Activated T-helper 2 cell treated with anti-CD3 and anti-CD28 coated beads, Interferon-gamma antibody, Interleukin-2, Interleukin-4, amounts not matched to agents 10 μg/mL and 5 μg/mL and 100 μg/mL, durations not matched to agents 14 hours and 24 hours and 36 hours (primary cell): ENCODE results near the gene S100A9. TPM values are rescaled to one million over a fixed set of nuclear protein-coding genes. Genes with fewer than 3 reads are reported as not detected.

Source experiments
- DNase-seq: peaks from one replicate; pipeline ENCODE4 v3.0.0; 2021; ENCODE audit warnings: low spot score
- H3K27ac Mint-ChIP-seq: one replicate; pipeline ENCODE4 v1.8.0; 2021; ENCODE audit warnings: mixed read lengths
- H3K27me3 Mint-ChIP-seq: one replicate; pipeline ENCODE4 v1.8.0; 2021; ENCODE audit warnings: low read depth, mixed read lengths
- H3K36me3 Mint-ChIP-seq: one replicate; pipeline ENCODE4 v1.8.0; 2021; ENCODE audit warnings: low read depth, mixed read lengths
- H3K4me1 Mint-ChIP-seq: one replicate; pipeline ENCODE4 v1.8.0; 2021; ENCODE audit warnings: low read depth, mixed read lengths
- H3K4me3 Mint-ChIP-seq: one replicate; pipeline ENCODE4 v1.8.0; 2021; ENCODE audit warnings: low read depth, mild to moderate bottlenecking, moderate library complexity, mixed read lengths
- H3K9me3 Mint-ChIP-seq: one replicate; pipeline ENCODE4 v1.8.0; 2021; ENCODE audit warnings: mixed read lengths
- intact Hi-C: fragments of 100-400 bp; cut with micrococcal nuclease; formaldehyde crosslinking; loops from one replicate; pipeline ENCODE4 v1.15.1; 2023
- total RNA-seq: library from RNA; stranded (reverse); gene quantifications from 2 replicates; pipeline ENCODE4 v1.2.3, GENCODE V29; 2022

The S100A9 gene
- total RNA-seq, 1 donor from 2014 or later = not detected

DNA sequence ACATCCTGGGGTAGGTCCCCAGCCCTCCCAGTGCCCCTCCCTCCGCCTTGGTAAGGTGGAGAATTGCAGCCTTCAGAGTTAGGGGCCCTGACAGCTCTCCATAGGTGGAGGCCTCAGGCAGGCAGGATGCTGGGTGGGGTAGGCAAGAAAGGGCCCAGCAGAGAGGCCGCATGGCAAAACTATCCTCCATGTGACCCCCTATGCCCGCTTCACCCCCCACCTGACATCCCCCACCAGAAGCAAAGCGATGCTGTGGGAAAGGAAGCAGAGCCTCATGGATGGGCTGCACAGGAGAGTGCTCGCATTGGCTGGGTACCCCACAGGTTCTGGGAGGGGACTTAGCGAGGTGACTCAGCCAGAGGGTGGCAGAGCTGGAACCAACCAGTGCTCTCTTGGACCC lies 1.6 kb downstream of the S100A9 start:
- H3K4me1 Mint-ChIP-seq = no peaks in the 10 kb centered on the region
- H3K9me3 Mint-ChIP-seq = no peaks in the 10 kb centered on the region
- no peak overlapping the region for H3K27ac Mint-ChIP-seq
- no peak overlapping the region for H3K4me3 Mint-ChIP-seq
- intact Hi-C loops = loop anchor here (10.0 kb wide), 1 partner anchor 46 kb away; no protein-coding TSS in a partner anchor
- no peaks in the 10 kb centered on the region for H3K27me3 Mint-ChIP-seq
- no peaks in the 10 kb centered on the region for H3K36me3 Mint-ChIP-seq
- DNase-seq = no peak

DNA sequence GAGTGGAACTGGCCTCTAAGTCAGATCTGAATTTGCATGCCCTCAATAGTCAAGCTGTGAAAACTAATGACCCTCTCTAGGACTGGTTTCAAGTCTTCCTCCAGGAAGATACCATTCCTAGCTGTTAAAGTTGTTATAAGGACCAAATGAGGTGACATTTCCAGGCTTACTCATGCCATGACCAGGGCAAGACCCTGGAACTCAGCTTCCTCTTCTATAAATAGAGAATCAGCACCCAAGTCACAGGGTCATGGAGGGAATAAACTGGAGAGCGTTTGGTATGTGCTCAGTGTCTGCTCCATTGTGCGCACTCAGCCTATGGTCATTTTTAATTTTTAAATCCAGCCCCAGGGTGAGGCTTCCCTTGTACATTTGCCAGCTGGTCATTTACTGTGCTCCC lies 2.5 kb downstream of the S100A9 start:
- Mint-ChIP-seq H3K4me1 (no peaks in the 10 kb centered on the region), H3K36me3 (no peaks in the 10 kb centered on the region), H3K4me3 (no peak overlapping the region), H3K9me3 (no peaks in the 10 kb centered on the region), H3K27ac (no peak overlapping the region), H3K27me3 (no peaks in the 10 kb centered on the region)
- no peak for DNase-seq
- intact Hi-C loops = no loop called here

DNA sequence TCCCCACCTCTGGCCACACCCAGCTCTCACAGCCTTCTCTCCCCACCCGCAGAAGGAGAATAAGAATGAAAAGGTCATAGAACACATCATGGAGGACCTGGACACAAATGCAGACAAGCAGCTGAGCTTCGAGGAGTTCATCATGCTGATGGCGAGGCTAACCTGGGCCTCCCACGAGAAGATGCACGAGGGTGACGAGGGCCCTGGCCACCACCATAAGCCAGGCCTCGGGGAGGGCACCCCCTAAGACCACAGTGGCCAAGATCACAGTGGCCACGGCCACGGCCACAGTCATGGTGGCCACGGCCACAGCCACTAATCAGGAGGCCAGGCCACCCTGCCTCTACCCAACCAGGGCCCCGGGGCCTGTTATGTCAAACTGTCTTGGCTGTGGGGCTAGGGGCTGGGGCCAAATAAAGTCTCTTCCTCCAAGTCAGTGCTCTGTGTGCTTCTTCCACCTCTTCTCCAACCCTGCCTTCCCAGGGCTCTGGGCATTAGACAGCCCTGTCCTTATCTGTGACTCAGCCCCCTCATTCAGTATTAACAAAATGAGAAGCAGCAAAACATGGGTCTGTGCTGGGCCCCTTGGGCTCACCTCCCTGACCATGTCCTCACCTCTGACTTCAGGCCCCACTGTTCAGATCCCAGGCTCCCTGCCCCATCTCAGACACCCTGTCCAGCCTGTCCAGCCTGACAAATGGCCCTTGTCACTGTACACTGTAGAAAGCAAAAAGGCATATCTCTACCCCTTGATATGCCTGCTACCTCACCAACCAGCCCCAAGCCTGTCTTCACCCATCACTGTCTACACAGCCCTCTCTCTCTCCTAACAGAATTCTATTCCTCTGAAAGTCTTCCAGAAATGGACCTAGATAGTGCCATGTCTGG lies 3.2 kb downstream of the S100A9 start:
- no peaks in the 10 kb centered on the region for H3K4me1 Mint-ChIP-seq
- no peak overlapping the region for H3K27ac Mint-ChIP-seq
- H3K36me3 Mint-ChIP-seq = no peaks in the 10 kb centered on the region
- no peaks in the 10 kb centered on the region for H3K27me3 Mint-ChIP-seq
- H3K4me3 Mint-ChIP-seq = no peak overlapping the region
- DNase-seq = no peak
- H3K9me3 Mint-ChIP-seq = no peaks in the 10 kb centered on the region
- intact Hi-C loops = no loop called here

DNA sequence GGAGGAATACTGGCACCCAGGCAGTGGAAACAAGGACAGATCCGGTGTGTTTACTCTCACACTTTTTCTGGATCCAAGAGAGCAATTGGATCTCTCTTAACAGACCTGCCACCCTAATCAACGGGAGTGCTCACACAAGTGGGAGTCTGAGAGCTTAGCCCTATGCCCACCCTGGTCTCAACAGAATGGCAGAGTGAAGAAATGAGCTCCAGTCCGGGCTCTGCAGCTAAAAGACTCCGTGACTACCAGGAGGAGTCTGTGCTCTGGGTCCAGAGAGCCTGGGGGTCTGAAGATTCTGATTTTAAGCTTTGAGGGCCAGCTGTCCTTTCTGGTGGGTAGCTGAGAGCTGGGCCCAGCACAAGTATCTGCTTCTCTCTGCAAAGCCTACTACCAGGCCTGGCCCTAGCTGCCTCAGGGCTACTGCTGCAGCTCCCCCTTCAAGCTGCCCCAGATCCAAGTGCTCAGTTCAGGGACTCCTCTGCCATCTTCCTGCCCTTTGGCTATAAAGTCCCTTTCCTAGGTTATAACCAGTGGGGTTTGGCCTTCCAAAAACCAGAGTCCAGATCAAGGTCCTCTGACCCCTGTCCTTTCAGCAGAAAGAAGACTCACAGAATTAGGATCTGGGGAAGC lies 3.9 kb downstream of the S100A9 start:
- DNase-seq = no peak
- no peak overlapping the region for H3K4me3 Mint-ChIP-seq
- intact Hi-C loops = no loop called here
- H3K9me3 Mint-ChIP-seq = no peaks in the 10 kb centered on the region
- H3K36me3 Mint-ChIP-seq = no peaks in the 10 kb centered on the region
- H3K27ac Mint-ChIP-seq = no peak overlapping the region
- no peaks in the 10 kb centered on the region for H3K4me1 Mint-ChIP-seq
- no peaks in the 10 kb centered on the region for H3K27me3 Mint-ChIP-seq

DNA sequence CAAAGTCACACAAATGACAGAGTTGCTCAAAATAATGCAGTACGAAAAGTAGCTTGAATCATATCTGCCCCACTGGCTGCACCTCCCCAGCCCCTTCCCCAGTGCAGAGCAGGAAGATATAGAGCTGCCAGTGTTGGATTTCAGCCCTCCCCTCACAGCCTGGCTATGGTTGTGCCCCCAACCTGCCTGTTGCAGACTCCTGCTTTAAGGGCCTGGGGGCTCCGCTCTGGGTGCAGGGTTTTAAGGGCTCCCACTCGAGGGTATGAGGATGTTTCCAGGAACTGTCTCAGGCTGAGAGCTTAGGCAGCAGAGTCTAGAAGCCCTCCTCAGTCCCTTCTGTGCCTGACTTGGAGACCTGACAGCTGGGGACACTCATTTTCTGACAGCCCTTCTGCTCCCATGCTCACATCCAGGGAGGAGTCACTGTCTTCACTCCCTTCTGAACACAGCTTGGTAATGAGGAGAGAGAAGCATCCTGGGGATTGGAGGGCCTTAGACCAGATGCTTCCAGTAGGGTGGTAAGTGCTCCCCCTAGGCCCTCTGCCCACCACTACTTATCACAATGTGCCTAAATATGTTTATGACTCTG lies 4.6 kb downstream of the S100A9 start:
- no peaks in the 10 kb centered on the region for H3K27me3 Mint-ChIP-seq
- intact Hi-C loops = no loop called here
- no peaks in the 10 kb centered on the region for H3K9me3 Mint-ChIP-seq
- no peak for DNase-seq
- no peak overlapping the region for H3K27ac Mint-ChIP-seq
- no peaks in the 10 kb centered on the region for H3K4me1 Mint-ChIP-seq
- H3K4me3 Mint-ChIP-seq = no peak overlapping the region
- H3K36me3 Mint-ChIP-seq = no peaks in the 10 kb centered on the region

DNA sequence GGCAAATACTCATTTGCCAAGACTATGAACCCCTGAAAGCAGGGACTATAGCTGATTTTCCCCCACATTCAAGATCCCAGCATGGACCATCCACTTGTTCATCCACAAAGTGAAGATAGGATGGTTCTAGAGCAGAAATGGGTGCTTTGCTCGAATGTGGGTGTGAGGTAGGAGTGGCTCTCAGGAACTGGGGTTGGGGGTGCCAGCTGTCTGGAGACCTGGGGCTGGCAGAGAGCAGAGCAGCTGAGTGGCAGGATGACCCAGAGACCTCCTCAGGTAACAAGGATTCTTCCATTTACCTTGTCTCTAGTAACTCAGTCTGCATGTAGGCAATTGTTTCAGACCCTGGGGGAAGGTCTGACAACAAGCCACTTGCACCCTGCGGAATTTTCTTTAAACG lies 6.0 kb downstream of the S100A9 start:
- intact Hi-C loops = no loop called here

DNA sequence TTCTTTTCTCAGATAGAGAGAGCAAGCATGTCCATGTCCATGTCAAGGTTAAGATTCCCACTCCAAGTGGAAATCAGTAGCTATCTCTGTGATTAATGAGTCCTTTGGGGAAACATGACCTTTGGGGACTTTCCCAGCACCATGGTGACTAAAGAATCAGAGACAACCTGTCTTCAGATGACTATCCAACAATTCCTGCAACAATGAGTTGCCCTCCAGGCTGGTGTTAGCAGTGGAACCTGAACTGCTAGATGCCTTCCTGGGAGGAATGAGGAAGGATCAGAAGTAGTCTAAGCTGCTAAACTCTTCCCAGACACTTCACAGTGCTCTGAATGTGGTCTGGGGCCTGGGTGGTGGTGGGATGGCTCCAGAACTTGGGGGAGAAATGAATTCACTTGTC lies 6.5 kb downstream of the S100A9 start:
- H3K27ac Mint-ChIP-seq = no peak overlapping the region
- no peak overlapping the region for H3K4me3 Mint-ChIP-seq
- intact Hi-C loops = no loop called here
- no peaks in the 10 kb centered on the region for H3K27me3 Mint-ChIP-seq
- H3K36me3 Mint-ChIP-seq = no peaks in the 10 kb centered on the region
- H3K4me1 Mint-ChIP-seq = no peaks in the 10 kb centered on the region
- DNase-seq = no peak
- H3K9me3 Mint-ChIP-seq = no peaks in the 10 kb centered on the region

More for the DNA sequence above, 6.0 kb downstream of the S100A9 start:
- DNase-seq = no peak
- Mint-ChIP-seq H3K27ac (no peak overlapping the region), H3K9me3 (no peaks in the 10 kb centered on the region), H3K36me3 (no peaks in the 10 kb centered on the region), H3K4me1 (no peaks in the 10 kb centered on the region), H3K4me3 (no peak overlapping the region), H3K27me3 (no peaks in the 10 kb centered on the region)

DNA sequence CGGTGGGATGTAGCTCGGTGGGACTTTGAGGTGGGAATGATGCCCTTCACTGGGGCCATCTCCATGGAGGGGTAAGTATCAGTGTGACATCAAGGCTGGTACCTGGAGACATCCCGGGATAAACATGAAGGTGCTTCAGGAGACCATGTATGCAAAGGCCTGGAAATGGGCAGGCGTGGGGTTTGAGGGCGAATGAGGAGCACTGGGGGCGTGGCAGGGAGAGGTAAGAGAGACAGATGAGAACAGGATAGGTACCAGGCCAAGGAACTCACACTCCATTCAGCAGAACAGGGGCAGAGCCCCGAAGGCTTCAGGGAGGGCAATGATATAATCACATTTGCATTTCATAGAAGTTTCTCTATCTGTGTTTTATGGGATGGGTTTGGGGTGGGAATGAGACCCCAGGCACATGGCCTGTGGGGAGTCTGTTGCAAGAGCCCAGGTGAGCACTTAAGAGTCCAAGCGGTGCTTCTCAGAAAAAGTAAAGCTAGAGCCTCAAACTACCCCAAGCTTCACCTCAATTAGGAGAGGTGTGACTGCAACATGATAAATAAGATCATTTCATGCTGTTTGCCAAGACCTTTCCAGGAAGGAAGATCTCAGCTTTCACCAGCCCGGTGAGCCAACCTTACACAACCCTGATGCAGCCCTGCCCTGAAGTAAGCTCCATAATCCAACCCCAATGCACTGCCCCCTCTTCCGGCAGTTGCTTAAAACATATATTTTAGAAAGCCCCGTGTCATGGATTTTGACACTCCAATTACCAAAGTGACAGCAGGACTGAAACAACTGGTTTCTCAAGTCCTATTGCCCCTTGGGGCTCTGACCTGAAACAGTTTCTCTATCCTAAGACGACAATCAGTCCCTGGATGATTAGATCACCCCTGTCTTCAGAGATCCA lies 7.4 kb downstream of the S100A9 start:
- DNase-seq = no peak
- H3K4me1 Mint-ChIP-seq = no peaks in the 10 kb centered on the region
- H3K27me3 Mint-ChIP-seq = no peaks in the 10 kb centered on the region
- no peak overlapping the region for H3K27ac Mint-ChIP-seq
- no peaks in the 10 kb centered on the region for H3K9me3 Mint-ChIP-seq
- no peak overlapping the region for H3K4me3 Mint-ChIP-seq
- intact Hi-C loops = no loop called here
- no peaks in the 10 kb centered on the region for H3K36me3 Mint-ChIP-seq

DNA sequence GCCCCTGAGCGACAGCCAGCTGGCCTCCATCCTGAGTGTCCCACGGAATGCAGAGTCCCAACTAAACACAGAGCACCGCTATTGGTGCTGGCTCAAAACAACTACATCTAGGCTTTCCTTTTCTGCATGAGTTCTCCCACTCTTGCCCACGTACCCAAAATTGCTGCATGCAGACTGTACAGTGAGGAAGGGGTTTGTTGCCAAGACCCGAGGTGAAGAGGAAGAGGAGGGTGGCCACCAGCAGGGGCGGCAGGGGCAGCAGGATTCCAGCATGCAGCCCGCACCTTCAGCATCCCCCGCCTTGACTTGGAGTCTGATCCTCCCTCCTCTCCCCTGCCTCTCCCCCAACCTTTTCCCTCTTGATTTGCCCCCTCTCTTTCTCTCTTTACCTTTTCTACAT lies 8.0 kb downstream of the S100A9 start:
- H3K4me3 Mint-ChIP-seq = no peak overlapping the region
- no peak overlapping the region for H3K27ac Mint-ChIP-seq
- H3K27me3 Mint-ChIP-seq = no peaks in the 10 kb centered on the region
- H3K9me3 Mint-ChIP-seq = no peaks in the 10 kb centered on the region
- intact Hi-C loops = no loop called here
- H3K36me3 Mint-ChIP-seq = no peaks in the 10 kb centered on the region
- DNase-seq = no peak
- H3K4me1 Mint-ChIP-seq = no peaks in the 10 kb centered on the region

DNA sequence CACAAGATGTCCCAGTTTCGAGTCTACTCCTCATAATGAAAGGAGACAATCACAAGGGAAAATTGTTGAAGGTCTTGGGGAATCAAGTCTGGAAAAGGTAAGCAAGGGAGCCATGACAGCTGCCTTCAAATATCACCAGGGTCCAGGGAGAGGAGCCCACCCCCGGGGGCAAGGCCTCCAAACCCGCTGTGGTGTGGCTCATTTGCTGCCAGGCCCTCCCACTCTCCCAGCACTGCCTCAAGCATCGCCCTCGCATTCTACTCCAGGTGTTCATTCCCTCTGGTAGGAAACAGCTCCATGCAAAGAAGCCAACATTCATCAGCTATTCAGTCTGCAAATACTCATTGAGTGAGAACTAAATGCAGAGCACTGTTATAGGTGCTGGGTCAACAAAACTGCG lies 8.6 kb downstream of the S100A9 start:
- Mint-ChIP-seq H3K27ac (no peak overlapping the region), H3K36me3 (no peaks in the 10 kb centered on the region), H3K4me3 (no peak overlapping the region), H3K27me3 (no peaks in the 10 kb centered on the region), H3K9me3 (no peaks in the 10 kb centered on the region), H3K4me1 (no peaks in the 10 kb centered on the region)
- no peak for DNase-seq
- intact Hi-C loops = no loop called here

DNA sequence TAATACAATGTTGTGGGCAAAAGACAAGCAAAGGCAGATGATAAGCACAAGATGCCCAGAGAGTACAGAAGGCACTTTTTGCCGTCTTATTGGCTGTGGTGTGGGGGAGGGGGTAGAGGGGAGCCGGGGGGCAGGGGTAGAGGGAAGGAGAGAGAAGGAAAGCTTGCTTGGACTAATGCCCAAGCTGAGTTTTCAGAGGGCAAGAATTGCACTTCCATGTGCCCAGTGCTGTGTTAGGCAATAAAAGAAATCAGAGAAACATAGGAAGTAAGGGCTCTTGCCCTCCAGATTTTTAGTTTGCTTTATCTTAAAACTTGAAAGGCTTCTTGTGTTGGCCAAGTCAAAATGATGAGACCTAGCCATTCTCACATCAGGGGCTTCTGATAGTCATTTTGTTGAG lies 9.4 kb downstream of the S100A9 start:
- no peak overlapping the region for H3K4me3 Mint-ChIP-seq
- intact Hi-C loops = no loop called here
- peaks cover 4% of the 10 kb centered on the region for H3K27me3 Mint-ChIP-seq
- DNase-seq = no peak
- H3K4me1 Mint-ChIP-seq = no peaks in the 10 kb centered on the region
- H3K36me3 Mint-ChIP-seq = no peaks in the 10 kb centered on the region
- H3K9me3 Mint-ChIP-seq = no peaks in the 10 kb centered on the region
- no peak overlapping the region for H3K27ac Mint-ChIP-seq

DNA sequence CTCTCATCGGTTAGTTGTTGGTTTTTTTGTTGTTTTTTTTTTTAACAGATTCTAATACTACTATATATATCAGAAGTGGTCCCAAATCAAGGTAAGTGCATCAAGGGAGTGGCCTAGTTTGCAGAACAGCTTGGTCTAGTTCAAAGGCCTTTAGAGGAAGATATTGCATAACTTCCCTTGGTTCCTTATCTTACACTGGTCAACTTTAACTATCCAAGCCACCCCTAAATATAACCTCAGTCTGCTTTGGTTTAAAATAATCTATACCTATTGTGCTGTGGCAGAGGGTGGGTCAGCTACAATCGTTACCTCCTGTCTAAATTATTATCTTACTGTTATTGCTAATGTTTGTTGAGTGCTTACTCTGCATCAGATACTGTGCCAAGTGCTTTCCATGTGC lies 10.8 kb downstream of the S100A9 start:
- Mint-ChIP-seq H3K4me1 (no peaks in the 10 kb centered on the region), H3K9me3 (no peaks in the 10 kb centered on the region), H3K36me3 (no peaks in the 10 kb centered on the region), H3K4me3 (no peak overlapping the region), H3K27me3 (peaks cover 4% of the 10 kb centered on the region), H3K27ac (no peak overlapping the region)
- DNase-seq = no peak
- intact Hi-C loops = no loop called here
